ENCODE measurements around the gene CTNNAL1. TPM values are rescaled to one million over a fixed set of nuclear protein-coding genes. Genes with fewer than 3 reads are reported as not detected.

The CTNNAL1 gene
- total and polyA plus RNA-seq, 2 donors (not counting 1 experiment from before 2014, with no cell fraction given): 0.04 to 1.5 TPM

- no peak overlapping the region for H3K27ac ChIP-seq (ENCODE audit: low read length in 2 of 2)
- Mint-ChIP-seq H3K4me1 (no peaks in the 10 kb centered on the region), H3K9me3 (ENCODE audit: insufficient read depth) (no peaks in the 10 kb centered on the region), H3K27ac (no peak overlapping the region), H3K27me3 (no peaks in the 10 kb centered on the region), H3K4me3 (no peak overlapping the region)
- no peak for ATAC-seq (ENCODE audit: low read depth)
- H2AFZ ChIP-seq (ENCODE audit: insufficient read depth, low read depth, low read length, poor library complexity, severe bottlenecking): no peak overlapping the region
- H3K9ac ChIP-seq (ENCODE audit: low read length): no peak overlapping the region
- no peaks in the 10 kb centered on the region for H3K27me3 ChIP-seq (replicated peaks in 1 of 4; ENCODE audit: control extremely low read depth in 1 of 4, control insufficient read depth in 3 of 4, insufficient read depth in 4 of 4, low read length in 3 of 4)
- WGBS (ENCODE audit: insufficient coverage): 38% methylated on average over 1 of the region's 6 CpGs
- no peak overlapping the region for H3K4me2 ChIP-seq (replicated peaks; ENCODE audit: low read depth, low read length, poor library complexity, severe bottlenecking)
- H3K4me1 ChIP-seq (ENCODE audit: control insufficient read depth in 2 of 2, insufficient read depth in 2 of 2, low read length in 2 of 2): no peaks in the 10 kb centered on the region
- H3K36me3 ChIP-seq (replicated peaks in 1 of 2; ENCODE audit: control extremely low read depth in 1 of 2, control insufficient read depth in 1 of 2, extremely low read depth in 1 of 2, insufficient read depth in 2 of 2, low read length in 1 of 2): no peaks in the 10 kb centered on the region
- POLR2A ChIA-PET: no interaction called here
- H3K79me2 ChIP-seq (ENCODE audit: control insufficient read depth, insufficient read depth, low read length): no peaks in the 10 kb centered on the region
- CTCF ChIA-PET: interaction anchor here (0.6 kb wide), 1 partner anchor 943 kb away, joined by 6 read pairs; no protein-coding TSS in a partner anchor
- no peak overlapping the region for H3K4me3 ChIP-seq (ENCODE audit: control extremely low read depth in 1 of 5, extremely low read depth in 1 of 5, insufficient read depth in 1 of 5, low read depth in 2 of 5, low read length in 4 of 5)
- no peak for TF ChIP-seq CTCF (IDR thresholded peaks at IDR 0.05)
- TF ChIP-seq EZH2 (IDR thresholded peaks at IDR 0.05; ENCODE audit: borderline replicate concordance, insufficient read depth, low read depth, low read length, poor library complexity, severe bottlenecking): no peak
- DNase-seq: no peak
- H3K9me3 ChIP-seq (ENCODE audit: control extremely low read depth in 1 of 3, control insufficient read depth in 2 of 3, insufficient read depth in 1 of 3, low read length in 2 of 3): no peaks in the 10 kb centered on the region
- intact Hi-C loops (cut with micrococcal nuclease): no loop called here
- H4K20me1 ChIP-seq (ENCODE audit: control insufficient read depth, insufficient read depth, low read length, poor library complexity, severe bottlenecking): no peaks in the 10 kb centered on the region
Measured at GRCh38 chr9:108960331-108960730, 53.0 kb downstream of the CTNNAL1 start.

GRCh38 chr9:108956631-108957026 lies 56.7 kb downstream of the CTNNAL1 start:
- ChIA-PET CTCF (interaction anchor here (0.6 kb wide), 1 partner anchor 1463 kb away, joined by 4 read pairs; no protein-coding TSS in a partner anchor), POLR2A (no interaction called here)
- DNase-seq (no peak), ATAC-seq (ENCODE audit: low read depth) (no peak)
- Histone ChIP-seq H3K4me2 (replicated peaks; ENCODE audit: low read depth, low read length, poor library complexity, severe bottlenecking) (no peak overlapping the region), H3K9ac (ENCODE audit: low read length) (no peak overlapping the region), H3K27ac (ENCODE audit: low read length in 2 of 2) (no peak overlapping the region), H3K36me3 (replicated peaks in 1 of 2; ENCODE audit: control extremely low read depth in 1 of 2, control insufficient read depth in 1 of 2, extremely low read depth in 1 of 2, insufficient read depth in 2 of 2, low read length in 1 of 2) (no peaks in the 10 kb centered on the region), H4K20me1 (ENCODE audit: control insufficient read depth, insufficient read depth, low read length, poor library complexity, severe bottlenecking) (no peaks in the 10 kb centered on the region), H3K27me3 (replicated peaks in 1 of 4; ENCODE audit: control extremely low read depth in 1 of 4, control insufficient read depth in 3 of 4, insufficient read depth in 4 of 4, low read length in 3 of 4) (no peaks in the 10 kb centered on the region), H2AFZ (ENCODE audit: insufficient read depth, low read depth, low read length, poor library complexity, severe bottlenecking) (no peak overlapping the region), H3K9me3 (ENCODE audit: control extremely low read depth in 1 of 3, control insufficient read depth in 2 of 3, insufficient read depth in 1 of 3, low read length in 2 of 3) (no peaks in the 10 kb centered on the region), H3K79me2 (ENCODE audit: control insufficient read depth, insufficient read depth, low read length) (no peaks in the 10 kb centered on the region), H3K4me3 (ENCODE audit: control extremely low read depth in 1 of 5, extremely low read depth in 1 of 5, insufficient read depth in 1 of 5, low read depth in 2 of 5, low read length in 4 of 5) (no peak overlapping the region), H3K4me1 (ENCODE audit: control insufficient read depth in 2 of 2, insufficient read depth in 2 of 2, low read length in 2 of 2) (no peaks in the 10 kb centered on the region)
- Mint-ChIP-seq H3K4me1 (no peaks in the 10 kb centered on the region), H3K4me3 (no peak overlapping the region), H3K27me3 (no peaks in the 10 kb centered on the region), H3K27ac (no peak overlapping the region), H3K9me3 (ENCODE audit: insufficient read depth) (no peaks in the 10 kb centered on the region)
- TF ChIP-seq EZH2 (IDR thresholded peaks at IDR 0.05; ENCODE audit: borderline replicate concordance, insufficient read depth, low read depth, low read length, poor library complexity, severe bottlenecking): no peak
- intact Hi-C loops (cut with micrococcal nuclease): no loop called here
